MM.1S (cell line): ENCODE results near the gene SOX9.

ENCODE experiments used
- DNase-seq: peaks from one replicate; pipeline ENCODE4 v3.0.0-alpha.2; 2015
- H2AFZ ChIP-seq: fragments of 300-600 bp; sonication (generic); 2 replicates; pipeline ENCODE4 v1.6.0; 2016; ENCODE audit warnings: antibody characterized with exemption, low read length
- H3F3A ChIP-seq: fragments of 300-600 bp; sonication (generic); 2 replicates; pipeline ENCODE4 v1.6.1; 2016; ENCODE audit warnings: mild to moderate bottlenecking, antibody characterized with exemption, low read length, moderate library complexity, mixed read lengths; ENCODE audit not compliant: insufficient read depth
- H3K27ac ChIP-seq: fragments of 300-600 bp; sonication (generic); 2 replicates; pipeline ENCODE4 v1.5.1; 2016; ENCODE audit warnings: mild to moderate bottlenecking, low read length
- H3K27me3 ChIP-seq: fragments of 300-600 bp; sonication (generic); replicated peaks from 2 replicates; pipeline ENCODE4 v1.6.0; 2016; ENCODE audit warnings: low read length; ENCODE audit not compliant: insufficient read depth
- H3K36me3 ChIP-seq: fragments of 300-600 bp; sonication (generic); replicated peaks from 2 replicates; pipeline ENCODE4 v1.6.1; 2016; ENCODE audit warnings: mild to moderate bottlenecking, low read length, mixed read lengths; ENCODE audit not compliant: insufficient read depth
- H3K4me1 ChIP-seq: fragments of 300-600 bp; sonication (generic); 2 replicates; pipeline ENCODE4 v1.6.1; 2016; ENCODE audit warnings: low read length, mixed read lengths
- H3K4me2 ChIP-seq: fragments of 300-600 bp; sonication (generic); 2 replicates; pipeline ENCODE4 v1.6.0; 2016; ENCODE audit warnings: low read depth, low read length
- H3K4me3 ChIP-seq: fragments of 300-600 bp; sonication (generic); 2 replicates; pipeline ENCODE4 v1.5.1; 2016; ENCODE audit warnings: low read length, mixed read lengths
- H3K79me2 ChIP-seq: fragments of 300-600 bp; sonication (generic); 2 replicates; pipeline ENCODE4 v1.6.1; 2016; ENCODE audit warnings: mixed run types, low read length, mixed read lengths
- H3K9ac ChIP-seq: fragments of 300-600 bp; sonication (generic); 2 replicates; pipeline ENCODE4 v1.6.1; 2016; ENCODE audit warnings: low read length, mixed read lengths
- H3K9me2 ChIP-seq: fragments of 300-600 bp; sonication (generic); replicated peaks from 2 replicates; pipeline ENCODE4 v1.6.1; 2016; ENCODE audit warnings: mild to moderate bottlenecking, low read length, mixed read lengths; ENCODE audit not compliant: insufficient read depth
- H3K9me3 ChIP-seq: fragments of 300-600 bp; sonication (generic); replicated peaks from 2 replicates; pipeline ENCODE4 v1.6.1; 2016; ENCODE audit warnings: mild to moderate bottlenecking, low read length, mixed read lengths; ENCODE audit not compliant: insufficient read depth
- H4K20me1 ChIP-seq: fragments of 300-600 bp; sonication (generic); 2 replicates; pipeline ENCODE4 v1.6.1; 2016; ENCODE audit warnings: mild to moderate bottlenecking, low read length, moderate library complexity, mixed read lengths; ENCODE audit not compliant: insufficient read depth
- EZH2 ChIP-seq: fragments of 300-600 bp; sonication (generic); optimal IDR thresholded peaks from 2 replicates; pipeline ENCODE3; 2017; ENCODE audit warnings: low read depth, mild to moderate bottlenecking, antibody characterized with exemption, low read length, mixed read lengths
- EZH2phosphoT487 ChIP-seq: fragments of 300-600 bp; sonication (generic); IDR thresholded peaks from 2 replicates; pipeline ENCODE4 v1.6.1; 2018; ENCODE audit warnings: antibody characterized with exemption, low read length
- TF ChIP-seq, protein P1 (sequence below): fragments of 300-600 bp; sonication (generic); IDR thresholded peaks from 2 replicates; pipeline ENCODE4 v1.5.1; 2016; ENCODE audit warnings: antibody characterized with exemption, low read length, mixed read lengths

The SOX9 gene

DNA sequence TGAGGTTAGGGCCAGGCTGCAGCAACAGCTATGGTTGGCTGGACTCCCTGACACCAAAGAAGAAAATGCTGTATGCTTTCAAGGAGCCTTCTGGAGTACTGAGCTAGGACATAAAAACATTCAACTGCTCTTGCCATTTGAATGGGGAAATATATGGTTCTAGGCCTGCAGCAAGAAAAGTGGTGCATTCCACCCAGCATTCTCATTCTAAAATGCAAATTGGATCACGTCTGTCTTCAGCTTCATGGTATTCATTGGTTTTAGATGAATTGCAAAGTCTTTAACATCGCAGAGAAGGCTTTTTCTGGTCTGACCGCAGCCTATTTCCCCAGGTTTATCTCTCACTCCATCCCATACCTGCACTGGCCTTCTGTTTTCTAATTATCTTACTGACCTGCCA lies 27.1 kb upstream of the SOX9 start:
- TF ChIP-seq EZH2, result no peak
- TF ChIP-seq EZH2phosphoT487, result no peak
- Histone ChIP-seq H3K79me2 (no peaks in the 10 kb centered on the region), H3K9ac (no peak overlapping the region), H3K9me2 (no peaks in the 10 kb centered on the region), H3K9me3 (no peaks in the 10 kb centered on the region), H4K20me1 (no peaks in the 10 kb centered on the region), H3K4me3 (no peak overlapping the region), H3K36me3 (no peaks in the 10 kb centered on the region), H3K27ac (no peak overlapping the region), H2AFZ (no peak overlapping the region), H3K27me3 (no peaks in the 10 kb centered on the region), H3F3A (no peaks in the 10 kb centered on the region), H3K4me1 (no peaks in the 10 kb centered on the region), H3K4me2 (no peak overlapping the region)
- no peak for DNase-seq

- DNase-seq, result no peak
- Histone ChIP-seq H3K4me3 (no peak overlapping the region), H3K27ac (no peak overlapping the region), H3K4me2 (no peak overlapping the region), H3K9me2 (no peaks in the 10 kb centered on the region), H4K20me1 (no peaks in the 10 kb centered on the region), H3K9ac (no peak overlapping the region), H3K4me1 (no peaks in the 10 kb centered on the region), H2AFZ (no peak overlapping the region), H3K79me2 (no peaks in the 10 kb centered on the region), H3F3A (no peaks in the 10 kb centered on the region), H3K9me3 (no peaks in the 10 kb centered on the region), H3K36me3 (no peaks in the 10 kb centered on the region), H3K27me3 (no peaks in the 10 kb centered on the region)
- TF ChIP-seq EZH2phosphoT487 (no peak), EZH2 (no peak)
- TF ChIP-seq, protein P1, sequence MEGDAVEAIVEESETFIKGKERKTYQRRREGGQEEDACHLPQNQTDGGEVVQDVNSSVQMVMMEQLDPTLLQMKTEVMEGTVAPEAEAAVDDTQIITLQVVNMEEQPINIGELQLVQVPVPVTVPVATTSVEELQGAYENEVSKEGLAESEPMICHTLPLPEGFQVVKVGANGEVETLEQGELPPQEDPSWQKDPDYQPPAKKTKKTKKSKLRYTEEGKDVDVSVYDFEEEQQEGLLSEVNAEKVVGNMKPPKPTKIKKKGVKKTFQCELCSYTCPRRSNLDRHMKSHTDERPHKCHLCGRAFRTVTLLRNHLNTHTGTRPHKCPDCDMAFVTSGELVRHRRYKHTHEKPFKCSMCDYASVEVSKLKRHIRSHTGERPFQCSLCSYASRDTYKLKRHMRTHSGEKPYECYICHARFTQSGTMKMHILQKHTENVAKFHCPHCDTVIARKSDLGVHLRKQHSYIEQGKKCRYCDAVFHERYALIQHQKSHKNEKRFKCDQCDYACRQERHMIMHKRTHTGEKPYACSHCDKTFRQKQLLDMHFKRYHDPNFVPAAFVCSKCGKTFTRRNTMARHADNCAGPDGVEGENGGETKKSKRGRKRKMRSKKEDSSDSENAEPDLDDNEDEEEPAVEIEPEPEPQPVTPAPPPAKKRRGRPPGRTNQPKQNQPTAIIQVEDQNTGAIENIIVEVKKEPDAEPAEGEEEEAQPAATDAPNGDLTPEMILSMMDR, result no peak
Observed at GRCh38 chr17:72095316-72095715, 25.5 kb upstream of the SOX9 start.

GRCh38 chr17:72097144-72097543 lies 23.7 kb upstream of the SOX9 start:
- H3K4me2 ChIP-seq, result no peak overlapping the region
- H3K36me3 ChIP-seq, result no peaks in the 10 kb centered on the region
- H2AFZ ChIP-seq, result no peak overlapping the region

GRCh38 chr17:72099919-72100318 lies 20.9 kb upstream of the SOX9 start:
- Histone ChIP-seq H3K9me2 (no peaks in the 10 kb centered on the region), H3F3A (no peaks in the 10 kb centered on the region), H3K4me1 (no peaks in the 10 kb centered on the region), H3K4me3 (no peak overlapping the region), H4K20me1 (no peaks in the 10 kb centered on the region), H3K36me3 (no peaks in the 10 kb centered on the region), H3K9ac (no peak overlapping the region), H3K4me2 (no peak overlapping the region), H3K79me2 (no peaks in the 10 kb centered on the region), H3K27ac (no peak overlapping the region), H2AFZ (no peak overlapping the region), H3K9me3 (no peaks in the 10 kb centered on the region), H3K27me3 (no peaks in the 10 kb centered on the region)
- TF ChIP-seq, protein P1, result no peak
- TF ChIP-seq EZH2phosphoT487 (no peak), EZH2 (no peak)
- DNase-seq, result no peak

More at GRCh38 chr17:72097144-72097543, 23.7 kb upstream of the SOX9 start:
- no peaks in the 10 kb centered on the region for H3K9me2 ChIP-seq
- no peak for DNase-seq
- no peaks in the 10 kb centered on the region for H3F3A ChIP-seq
- no peaks in the 10 kb centered on the region for H3K9me3 ChIP-seq
- TF ChIP-seq, protein P1, result no peak
- TF ChIP-seq EZH2phosphoT487 (no peak), EZH2 (no peak)
- no peak overlapping the region for H3K4me3 ChIP-seq
- H4K20me1 ChIP-seq, result no peaks in the 10 kb centered on the region
- no peaks in the 10 kb centered on the region for H3K27me3 ChIP-seq
- H3K9ac ChIP-seq, result no peak overlapping the region
- no peak overlapping the region for H3K27ac ChIP-seq
- no peaks in the 10 kb centered on the region for H3K79me2 ChIP-seq
- H3K4me1 ChIP-seq, result no peaks in the 10 kb centered on the region
